Stimulated activated CD4-positive, alpha-beta T cell treated with anti-CD3 and anti-CD28 coated beads, Interleukin-2, amount 100 ng/mL, for 24 hours (primary cell): Measurements from ENCODE around the gene RAB3GAP2.
"Not testable (repeated sequence)": the region's sequence is repeated elsewhere in the genome, so short reads cannot be mapped to it uniquely, and the experiment has no call there.

Experiments
- DNase-seq, 2 donors: peaks; one replicate each; pipeline ENCODE4 v3.0.0-alpha.2; 2020

The RAB3GAP2 gene

DNA sequence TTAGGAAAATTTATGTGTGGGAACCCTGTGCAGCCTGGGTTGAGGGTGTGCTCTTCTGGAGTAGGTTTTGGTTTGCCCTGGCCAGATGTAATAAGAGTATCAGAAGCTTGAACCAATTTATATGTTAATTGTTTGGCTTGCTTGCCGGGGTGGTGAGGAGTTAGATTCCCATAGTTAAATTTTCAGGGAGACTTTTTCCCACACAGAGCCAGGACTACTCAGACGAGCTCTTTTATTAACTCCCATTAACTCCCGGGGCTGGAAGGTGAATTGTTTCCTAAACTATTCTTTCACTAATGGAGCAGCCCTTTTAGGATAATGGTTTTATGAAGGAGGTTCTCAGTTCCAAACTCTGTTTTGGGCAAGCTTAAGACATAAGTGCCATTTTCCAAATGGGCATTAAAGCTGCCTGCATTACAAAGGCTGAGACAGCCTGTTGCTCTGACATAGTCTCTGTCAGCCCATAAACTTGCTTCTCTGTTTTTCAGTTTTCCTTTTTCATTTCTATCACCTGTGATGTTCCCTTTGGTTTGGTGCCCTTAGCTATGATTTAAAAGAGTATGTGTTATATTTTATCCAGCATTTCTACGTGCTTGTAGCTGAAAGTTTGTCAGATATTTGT lies 18.0 kb upstream of the RAB3GAP2 start:
- no peak for DNase-seq

DNA sequence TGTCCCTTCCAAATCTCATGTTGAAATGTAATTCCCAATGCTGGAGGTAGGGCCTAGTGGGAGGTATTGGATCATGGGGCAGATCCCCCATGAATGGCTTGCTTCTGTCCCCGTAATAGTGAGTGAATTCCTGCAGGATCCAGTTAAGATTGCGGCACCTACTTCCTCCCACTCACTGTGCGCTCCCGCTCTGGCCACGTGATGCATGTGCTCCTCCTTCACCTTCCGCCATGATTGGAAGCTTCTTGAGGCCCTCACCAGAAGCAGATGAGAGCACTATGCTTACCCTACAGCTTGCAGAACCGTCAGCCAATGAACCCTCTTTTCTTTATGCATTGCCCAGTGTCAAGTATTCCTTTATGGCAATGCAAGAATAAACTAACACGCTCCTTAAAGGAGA lies 14.9 kb upstream of the RAB3GAP2 start:
- no peak for DNase-seq

DNA sequence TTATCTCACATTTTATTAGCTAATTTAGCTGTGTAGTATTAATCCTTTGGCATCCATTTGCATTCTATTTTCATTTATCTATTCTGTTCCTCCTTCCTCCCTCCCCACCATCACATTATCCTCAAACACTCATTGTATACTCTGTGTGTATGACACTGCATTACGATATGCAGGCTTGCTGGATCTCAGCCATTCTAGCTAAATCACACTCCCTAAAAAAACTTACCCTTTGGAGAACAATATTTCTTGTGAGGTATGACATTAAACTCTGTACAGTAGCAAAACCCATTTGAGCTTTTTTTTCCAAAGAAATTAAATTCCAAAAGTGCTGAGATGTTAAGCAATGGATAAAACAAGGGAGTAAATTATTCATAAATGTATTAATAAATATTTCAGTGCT lies 11.4 kb upstream of the RAB3GAP2 start:
- DNase-seq: no peak

GRCh38 chr1:220281159-220281574 lies 8.9 kb upstream of the RAB3GAP2 start:
- DNase-seq: no peak

- no peak for DNase-seq
These were observed 8.0 kb upstream of the RAB3GAP2 start for GRCh38 chr1:220280249-220280648.

DNA sequence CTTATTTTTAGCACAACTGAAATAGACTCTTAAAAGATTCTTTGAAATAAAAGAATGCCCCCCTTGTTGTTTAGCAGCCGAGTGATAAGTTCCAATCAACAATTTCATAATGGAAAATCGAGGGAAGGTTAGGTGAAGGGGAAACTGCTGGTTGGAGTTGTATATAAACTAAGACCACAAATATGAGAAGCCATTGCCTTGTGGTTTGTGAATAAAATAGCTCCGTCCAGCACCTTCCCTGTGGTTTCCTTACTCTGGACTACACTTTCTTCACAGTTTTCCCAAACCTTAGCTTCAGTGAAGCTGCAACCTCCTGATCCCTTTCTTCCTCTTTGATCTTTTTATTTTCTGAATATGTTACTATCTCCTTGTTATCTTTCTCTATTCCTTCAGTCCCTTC lies 6.7 kb upstream of the RAB3GAP2 start:
- DNase-seq: no peak

DNA sequence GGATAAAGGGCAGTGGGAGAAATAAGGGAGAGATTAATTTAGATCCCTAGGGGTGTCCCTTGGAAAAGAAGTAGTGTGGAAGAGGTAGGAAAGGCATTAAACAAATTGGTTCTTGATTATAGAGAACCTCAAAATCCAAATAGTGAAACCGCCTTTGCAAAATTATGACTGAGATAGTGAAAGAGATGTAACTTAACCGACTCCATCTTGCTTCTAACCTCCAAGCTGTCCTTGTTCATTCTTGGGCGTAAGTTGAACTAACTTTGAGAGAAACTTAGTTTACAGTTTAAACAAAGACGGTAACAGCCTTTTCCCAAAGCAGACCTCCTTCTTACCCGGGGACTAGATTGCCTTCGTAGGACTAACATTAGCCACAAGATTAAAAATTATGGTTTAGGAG lies 3.2 kb upstream of the RAB3GAP2 start:
- DNase-seq: no peak

DNA sequence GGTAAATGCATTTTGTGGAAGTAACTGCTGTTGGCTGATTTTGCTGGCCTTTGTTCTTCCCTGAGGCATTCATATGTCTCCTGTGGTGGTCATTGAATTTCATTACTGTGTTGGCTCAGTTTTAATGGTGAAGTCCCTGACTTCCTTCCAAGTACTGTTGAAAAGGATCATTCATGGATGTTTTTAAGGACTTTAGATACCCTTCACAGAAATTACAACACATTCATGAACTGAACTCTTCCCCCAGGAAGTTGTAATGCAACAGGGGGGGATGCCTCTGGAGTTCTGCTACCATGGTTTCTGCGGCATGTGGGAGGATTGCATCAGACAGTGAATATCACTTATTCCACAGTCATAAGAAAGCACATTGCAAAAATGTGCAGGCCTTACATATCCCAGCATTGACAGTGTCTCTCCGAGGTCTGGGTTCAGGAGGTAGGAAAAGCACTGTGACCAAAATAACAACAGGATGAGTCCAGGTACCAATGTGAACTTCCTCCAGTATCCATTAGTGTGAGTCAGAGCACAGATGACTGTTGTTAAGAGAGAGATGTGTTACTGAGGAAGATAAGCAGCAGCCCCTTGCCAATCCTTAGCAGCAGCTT lies 2.1 kb upstream of the RAB3GAP2 start:
- no peak for DNase-seq

DNA sequence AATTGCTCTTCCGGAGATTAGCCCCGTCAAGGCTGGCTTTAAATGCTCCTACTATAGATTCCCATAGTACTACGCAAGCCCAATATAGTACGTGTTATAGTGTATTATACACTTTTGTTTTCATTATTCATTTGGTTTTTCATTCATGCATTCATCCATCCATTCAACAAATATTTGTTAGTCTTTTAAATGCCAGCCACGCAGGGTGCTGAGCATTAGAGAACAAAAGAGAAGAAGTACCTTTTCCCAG lies 513 bp upstream of the RAB3GAP2 start:
- no peak for DNase-seq

DNA sequence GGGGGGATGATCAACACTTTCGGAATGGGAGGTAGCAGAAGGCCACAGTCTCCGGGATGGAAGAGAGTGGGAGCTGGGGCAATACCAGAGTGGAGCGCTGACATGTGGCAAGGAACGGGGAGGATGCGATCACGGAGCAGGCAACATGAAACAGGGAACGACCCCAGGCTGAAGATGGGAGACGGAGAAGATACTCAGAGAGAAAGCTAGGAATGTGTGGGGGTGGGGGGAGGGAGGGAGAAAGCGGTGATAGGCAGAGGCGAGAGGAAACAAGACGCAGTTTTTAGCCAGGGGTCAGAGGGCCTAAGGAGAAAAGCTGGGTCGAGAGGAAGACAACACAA lies 577 bp downstream of the RAB3GAP2 start:
- DNase-seq: peak; percentile 19 to 32

DNA sequence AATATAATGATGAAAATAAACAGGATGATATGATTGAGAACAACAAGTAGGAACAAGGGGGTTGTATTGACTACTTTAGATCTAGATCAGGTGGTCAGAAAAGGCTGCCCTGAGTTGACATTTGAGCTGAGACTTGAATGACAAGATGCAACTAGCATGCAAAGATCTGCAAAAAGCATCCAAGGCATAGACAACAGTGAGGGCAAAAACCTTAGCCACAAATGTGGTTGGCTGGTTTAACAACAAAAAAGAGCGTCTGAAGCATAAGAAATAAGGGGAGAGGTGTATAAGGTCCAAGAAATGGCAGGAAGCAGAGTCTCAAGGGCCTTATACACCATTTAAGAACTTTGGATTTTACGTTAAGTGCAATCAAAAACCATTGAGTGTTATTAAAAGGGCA lies 3.2 kb downstream of the RAB3GAP2 start:
- no peak for DNase-seq

- no peak for DNase-seq
These were observed 4.6 kb downstream of the RAB3GAP2 start for GRCh38 chr1:220267630-220268029.

- not testable (repeated sequence) for DNase-seq
These were observed 12.0 kb downstream of the RAB3GAP2 start for GRCh38 chr1:220260228-220260627.

DNA sequence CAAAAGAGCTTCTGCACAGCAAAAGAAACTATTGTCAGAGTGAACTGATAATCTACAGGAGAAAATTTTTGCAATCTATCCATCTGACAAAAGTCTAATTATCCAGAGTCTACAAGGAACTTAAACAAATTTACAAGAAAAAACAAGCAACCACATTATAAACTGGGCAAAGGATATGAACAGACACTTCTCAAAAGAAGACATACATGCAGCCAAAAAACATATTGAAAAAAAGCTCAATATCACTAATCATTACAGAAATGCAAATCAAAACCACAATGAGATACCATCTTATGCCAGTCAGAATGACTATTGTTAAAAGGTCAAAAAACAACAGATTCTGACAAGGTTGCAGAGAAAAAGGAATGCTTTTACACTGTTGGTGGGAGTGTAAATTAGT lies 12.5 kb downstream of the RAB3GAP2 start:
- DNase-seq: not testable (repeated sequence)

DNA sequence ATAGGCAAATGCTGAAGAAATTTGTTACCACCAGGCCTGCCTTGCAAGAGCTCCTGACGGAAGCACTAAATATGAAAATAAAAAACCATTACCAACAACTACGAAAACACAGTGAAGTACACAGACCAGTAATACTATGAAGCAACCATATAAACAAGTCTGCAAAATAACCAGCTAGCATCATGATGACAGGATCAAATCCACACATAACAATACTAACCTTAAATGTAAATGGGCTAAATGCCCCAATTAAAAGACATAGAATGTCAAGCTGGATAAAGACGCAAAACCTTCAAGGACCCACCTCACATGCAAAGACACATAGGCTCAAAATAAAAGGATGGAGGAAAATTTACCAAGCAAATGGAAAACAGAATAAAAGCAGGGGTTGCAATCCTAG lies 16.1 kb downstream of the RAB3GAP2 start:
- not testable (repeated sequence) for DNase-seq

GRCh38 chr1:220255204-220255603 lies 17.0 kb downstream of the RAB3GAP2 start:
- DNase-seq: no peak

DNA sequence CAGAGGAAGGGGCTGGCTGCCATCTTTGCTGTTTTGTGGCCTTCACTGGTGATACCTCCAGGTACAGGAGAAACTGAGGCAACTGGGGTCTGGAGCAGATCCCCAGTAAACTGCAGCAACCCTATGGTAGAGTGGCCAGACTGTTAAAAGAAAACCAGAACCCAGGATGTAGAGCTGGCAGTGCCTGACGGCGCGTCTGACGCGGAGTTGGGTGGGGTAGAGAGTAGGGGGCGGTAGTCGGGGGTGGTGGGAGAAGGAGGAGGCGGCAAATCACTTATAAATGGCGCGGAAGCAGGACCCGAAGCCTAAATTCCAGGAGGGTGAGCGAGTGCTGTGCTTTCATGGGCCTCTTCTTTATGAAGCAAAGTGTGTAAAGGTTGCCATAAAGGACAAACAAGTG lies 19.0 kb downstream of the RAB3GAP2 start:
- DNase-seq: not testable (repeated sequence)

DNA sequence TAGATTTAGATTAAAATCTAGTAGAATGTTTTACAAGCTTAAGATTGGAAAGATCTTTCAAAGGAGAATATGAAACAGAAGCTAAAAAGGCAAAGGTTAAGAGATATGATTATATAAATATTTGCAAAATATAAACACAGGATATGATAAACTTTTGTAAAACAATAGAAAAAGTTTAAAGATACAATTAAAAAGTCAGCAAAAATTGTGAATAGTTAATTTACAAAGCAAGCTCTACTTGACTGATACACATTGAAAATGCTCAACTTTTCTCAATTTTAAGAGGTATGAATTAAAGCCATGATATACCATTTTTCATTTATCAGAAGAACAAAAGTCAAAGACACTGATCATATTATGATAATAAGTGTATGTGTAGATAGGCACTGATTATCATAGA lies 21.0 kb downstream of the RAB3GAP2 start:
- no peak for DNase-seq

DNA sequence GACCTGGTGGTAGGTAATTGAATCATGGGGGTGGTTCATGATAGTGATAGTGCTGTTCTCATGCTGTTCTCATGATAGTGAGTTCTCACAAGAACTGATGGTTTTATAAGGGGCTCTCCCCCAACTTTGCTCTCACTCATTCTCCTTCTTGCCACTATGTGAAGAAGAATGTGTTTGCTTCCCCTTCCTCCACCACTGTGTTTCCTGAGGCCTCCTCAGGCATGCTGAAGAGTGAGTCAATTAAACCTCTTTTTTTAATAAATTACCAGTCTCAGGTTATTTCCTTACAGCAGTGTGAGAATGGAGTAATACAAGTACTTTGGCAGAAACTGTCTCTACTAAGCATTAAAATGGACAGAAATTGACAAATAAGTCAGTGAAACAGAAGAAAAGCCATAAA lies 21.6 kb downstream of the RAB3GAP2 start:
- DNase-seq: no peak

DNA sequence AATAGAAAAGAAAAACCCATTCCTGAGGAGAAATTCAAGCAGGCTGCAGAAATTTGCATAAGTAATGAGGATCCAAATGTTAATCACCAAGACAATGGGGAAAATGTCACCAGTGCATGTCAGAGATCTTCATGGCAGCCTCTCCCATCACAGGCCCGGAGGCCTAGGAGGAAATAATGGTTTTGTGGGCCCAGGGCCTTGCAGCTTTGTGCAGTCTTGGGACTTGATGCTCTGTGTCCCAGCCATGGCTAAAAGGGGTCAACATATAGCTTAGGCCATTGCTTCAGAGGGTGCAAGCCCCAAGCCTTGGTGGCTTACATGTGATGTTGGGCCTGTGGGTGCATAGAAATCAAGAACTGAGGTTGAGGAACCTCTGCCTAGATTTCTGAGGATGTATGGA lies 22.7 kb downstream of the RAB3GAP2 start:
- DNase-seq: no peak

DNA sequence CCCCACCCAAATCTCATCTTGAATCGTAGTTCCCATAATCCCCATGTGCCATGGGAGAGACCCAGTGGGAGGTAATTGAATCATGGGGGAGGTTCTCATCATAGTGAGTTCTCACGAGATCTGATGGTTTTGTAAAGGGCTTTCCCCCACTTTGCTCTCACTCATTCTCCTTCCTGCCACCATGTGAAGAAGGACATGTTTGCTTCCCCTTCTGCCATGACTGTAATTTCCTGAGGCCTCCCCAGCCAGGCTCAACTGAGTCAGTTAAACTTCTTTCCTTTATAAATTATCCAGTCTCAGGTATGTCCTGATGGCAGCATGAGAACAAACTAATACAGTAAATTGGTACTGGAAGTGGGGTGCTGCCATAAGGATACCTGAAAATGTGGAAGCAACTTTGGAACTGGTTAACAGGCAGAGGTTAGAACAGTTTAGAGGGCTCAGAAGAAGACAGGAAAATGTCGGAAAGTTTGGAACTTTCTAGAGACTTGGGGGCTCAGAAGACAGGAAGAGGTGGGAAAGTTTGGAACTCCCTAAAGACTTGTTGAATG lies 23.5 kb downstream of the RAB3GAP2 start:
- DNase-seq: not testable (repeated sequence)

DNA sequence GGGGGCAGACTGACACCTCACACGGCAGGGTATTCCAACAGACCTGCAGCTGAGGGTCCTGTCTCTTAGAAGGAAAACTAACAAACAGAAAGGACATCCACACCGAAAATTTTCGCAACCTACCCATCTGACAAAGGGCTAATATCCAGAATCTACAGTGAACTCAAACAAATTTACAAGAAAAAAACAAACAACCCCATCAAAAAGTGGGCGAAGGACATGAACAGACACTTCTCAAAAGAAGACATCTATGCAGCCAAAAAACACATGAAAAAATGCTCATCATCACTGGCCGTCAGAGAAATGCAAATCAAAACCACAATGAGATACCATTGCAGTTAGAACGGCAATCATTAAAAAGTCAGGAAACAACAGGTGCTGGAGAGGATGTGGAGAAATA lies 26.4 kb downstream of the RAB3GAP2 start:
- not testable (repeated sequence) for DNase-seq

GRCh38 chr1:220243947-220244346 lies 28.3 kb downstream of the RAB3GAP2 start:
- no peak for DNase-seq

GRCh38 chr1:220241072-220241663 lies 31.1 kb downstream of the RAB3GAP2 start:
- no peak for DNase-seq

DNA sequence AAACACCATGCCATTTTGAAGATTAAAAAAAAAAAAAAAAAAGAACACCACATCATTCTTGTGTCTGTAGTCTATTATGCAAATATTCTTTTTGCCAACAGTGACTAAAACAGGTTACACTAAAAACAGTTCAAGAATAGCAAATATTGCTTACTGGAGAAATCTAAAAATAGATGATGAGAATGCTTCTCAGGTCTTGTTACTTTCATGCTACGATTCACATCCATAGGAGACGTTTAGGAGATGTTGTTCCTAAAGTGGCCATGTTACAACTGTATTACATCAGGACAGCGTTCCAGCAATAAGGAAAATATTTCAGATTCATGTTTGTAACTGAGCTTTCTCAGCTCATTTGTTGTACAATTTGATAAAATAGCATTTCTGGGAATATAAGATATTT lies 32.3 kb downstream of the RAB3GAP2 start:
- DNase-seq: no peak
